Uterus (tissue), 4 donors: ENCODE data around the gene ZGLP1. TPM values are rescaled to one million over a fixed set of nuclear protein-coding genes. Genes with fewer than 3 reads are reported as not detected.

Experiments
- DNase-seq, 2 donors: peaks; one replicate each; pipeline ENCODE4 v3.0.0-alpha.2; 2019 to 2020
- H3K27ac ChIP-seq, 2 donors: fragments of 200-600 bp; sonication (generic); 1 replicate in 1 of 2; 2 replicates in 1 of 2; pipeline ENCODE4 v1.5.1; 2016 to 2018
- H3K27me3 ChIP-seq, 2 donors: fragments of 200-600 bp; sonication (generic); one replicate each; pipeline ENCODE4 v1.5.1; 2018 to 2019; ENCODE audit warnings: control low read depth in 1 of 2
- H3K36me3 ChIP-seq, 2 donors: fragments of 200-600 bp; sonication (generic); one replicate each; pipeline ENCODE4 v1.5.1; 2019; ENCODE audit warnings: control low read depth in 1 of 2
- H3K4me1 ChIP-seq, 2 donors: fragments of 200-600 bp; sonication (generic); one replicate each; pipeline ENCODE4 v1.5.1; 2018 to 2019; ENCODE audit warnings: control low read depth in 1 of 2
- H3K4me3 ChIP-seq, 2 donors: fragments of 200-600 bp; sonication (generic); 1 replicate in 1 of 2; 2 replicates in 1 of 2; pipeline ENCODE4 v1.5.1; 2018 to 2019; ENCODE audit warnings: mild to moderate bottlenecking in 1 of 2
- H3K9me3 ChIP-seq, 2 donors: fragments of 200-600 bp; sonication (generic); one replicate each; pipeline ENCODE4 v1.5.1; 2019; ENCODE audit warnings: control low read depth in 1 of 2
- POLR2A ChIP-seq, 2 donors: fragments of 450-650 bp; IDR thresholded peaks; one replicate each; pipeline ENCODE4 v1.6.1; 2016; ENCODE audit warnings: antibody characterized with exemption in 2 of 2, mild to moderate bottlenecking in 1 of 2, moderate library complexity in 1 of 2
- intact Hi-C: fragments of 100-400 bp; cut with DNase I; formaldehyde crosslinking; loops from one replicate; pipeline ENCODE4 v1.15.1; 2023; ENCODE audit warnings: low total_unique reads
- total RNA-seq, 4 donors: library from RNA; depleted of rRNA in 3 of 4; stranded (reverse); fragments of >200 nt in 3 of 4; gene quantifications; one replicate each; pipeline versions ENCODE4 v1.1.0 to v1.2.4, GENCODE V29; 2014 to 2023
- TF ChIP-seq, protein P1 (sequence below), 4 experiments: fragments of 200-600 bp in 2 of 4; fragments of 450-650 bp in 2 of 4; sonication (generic) in 2 of 4; IDR thresholded peaks; one replicate each; pipeline ENCODE4 v1.5.1; 2016 to 2019; ENCODE audit warnings: antibody characterized with exemption in 4 of 4, mild to moderate bottlenecking in 2 of 4, moderate library complexity in 1 of 4
- donor health status: DM: yes; HTN: yes; CAD: no.

The ZGLP1 gene
- total RNA-seq, 4 donors from 2014 or later: 1.0 to 2.5 TPM; not detected in 2

DNA sequence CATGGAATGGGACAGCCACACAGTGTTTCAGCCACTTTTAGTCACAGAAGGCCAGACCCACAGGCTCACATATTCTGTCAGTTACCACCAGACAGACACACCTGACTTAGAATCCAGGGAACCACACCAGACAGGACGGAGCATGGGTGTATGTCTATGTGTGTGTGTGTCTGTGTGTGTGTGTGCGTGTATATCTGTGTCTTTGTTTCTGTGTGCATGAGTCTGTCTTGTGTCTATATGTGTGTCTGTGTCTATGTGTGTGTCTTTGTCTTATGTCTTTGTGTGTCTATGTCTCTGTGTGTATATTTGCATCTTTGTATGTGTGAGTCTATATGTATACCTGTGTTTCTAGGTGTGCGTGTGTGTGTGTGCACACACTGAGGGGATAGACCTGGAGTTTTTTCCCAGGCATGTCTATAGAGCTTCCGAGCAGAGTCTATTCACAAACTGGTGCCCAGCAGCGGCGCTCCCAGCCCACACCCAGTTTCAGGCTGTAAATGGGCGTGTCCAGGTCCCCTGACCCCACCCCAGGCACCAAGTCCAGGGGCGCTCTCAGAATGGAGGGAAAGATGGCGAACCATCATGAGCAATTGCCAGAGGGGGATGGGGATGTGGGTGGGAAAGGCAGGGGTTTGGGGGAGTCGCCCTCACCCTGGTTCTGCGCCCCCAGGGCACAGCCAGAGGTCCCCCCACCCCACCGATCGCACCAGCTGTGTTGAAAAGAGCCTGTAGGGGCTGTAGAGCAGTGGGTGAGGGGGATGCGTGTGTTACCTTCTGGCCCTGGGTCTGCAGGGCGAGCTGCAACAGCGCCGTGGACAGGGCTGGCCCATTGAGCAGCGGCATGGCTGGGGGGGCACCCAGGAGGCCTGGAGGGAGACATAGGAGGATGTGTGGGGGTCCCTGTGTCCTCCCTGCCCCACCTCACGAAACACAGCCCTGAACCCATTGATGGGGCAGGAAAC, 12.5 kb upstream of the ZGLP1 start:
- DNase-seq: no peak
- TF ChIP-seq, protein P1, sequence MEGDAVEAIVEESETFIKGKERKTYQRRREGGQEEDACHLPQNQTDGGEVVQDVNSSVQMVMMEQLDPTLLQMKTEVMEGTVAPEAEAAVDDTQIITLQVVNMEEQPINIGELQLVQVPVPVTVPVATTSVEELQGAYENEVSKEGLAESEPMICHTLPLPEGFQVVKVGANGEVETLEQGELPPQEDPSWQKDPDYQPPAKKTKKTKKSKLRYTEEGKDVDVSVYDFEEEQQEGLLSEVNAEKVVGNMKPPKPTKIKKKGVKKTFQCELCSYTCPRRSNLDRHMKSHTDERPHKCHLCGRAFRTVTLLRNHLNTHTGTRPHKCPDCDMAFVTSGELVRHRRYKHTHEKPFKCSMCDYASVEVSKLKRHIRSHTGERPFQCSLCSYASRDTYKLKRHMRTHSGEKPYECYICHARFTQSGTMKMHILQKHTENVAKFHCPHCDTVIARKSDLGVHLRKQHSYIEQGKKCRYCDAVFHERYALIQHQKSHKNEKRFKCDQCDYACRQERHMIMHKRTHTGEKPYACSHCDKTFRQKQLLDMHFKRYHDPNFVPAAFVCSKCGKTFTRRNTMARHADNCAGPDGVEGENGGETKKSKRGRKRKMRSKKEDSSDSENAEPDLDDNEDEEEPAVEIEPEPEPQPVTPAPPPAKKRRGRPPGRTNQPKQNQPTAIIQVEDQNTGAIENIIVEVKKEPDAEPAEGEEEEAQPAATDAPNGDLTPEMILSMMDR (IDR thresholded peaks at IDR 0.05): no peak
- TF ChIP-seq POLR2A (IDR thresholded peaks at IDR 0.05): no peak
- intact Hi-C loops: no loop called here
- no peaks in the 10 kb centered on the region for H3K4me1 ChIP-seq
- H3K27me3 ChIP-seq: no peaks in the 10 kb centered on the region
- H3K36me3 ChIP-seq: no peaks in the 10 kb centered on the region
- no peak overlapping the region for H3K4me3 ChIP-seq
- no peaks in the 10 kb centered on the region for H3K9me3 ChIP-seq
- H3K27ac ChIP-seq: no peak overlapping the region

DNA sequence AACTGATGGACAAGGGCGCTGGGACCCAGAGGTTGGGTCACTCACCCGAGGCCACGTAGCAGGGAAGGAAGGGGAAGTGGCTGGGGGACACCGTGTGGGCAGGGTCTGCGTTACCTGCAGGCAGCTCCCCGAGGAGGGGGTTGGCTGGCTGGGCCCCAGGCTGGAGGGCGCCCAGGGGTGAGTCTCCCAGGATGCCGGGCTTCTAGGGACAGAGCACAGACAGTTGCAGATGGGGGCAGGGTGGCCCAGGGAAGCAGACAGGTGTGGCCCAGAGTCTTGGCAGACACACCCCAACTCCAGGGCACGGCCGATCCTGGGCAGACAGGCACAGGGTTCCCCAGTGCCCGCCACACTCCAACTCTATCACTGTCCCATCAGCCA, 11.8 kb upstream of the ZGLP1 start:
- TF ChIP-seq POLR2A (IDR thresholded peaks at IDR 0.05): no peak
- Histone ChIP-seq H3K27me3 (no peaks in the 10 kb centered on the region), H3K27ac (no peak overlapping the region), H3K9me3 (no peaks in the 10 kb centered on the region), H3K36me3 (no peaks in the 10 kb centered on the region), H3K4me3 (no peak overlapping the region), H3K4me1 (no peaks in the 10 kb centered on the region)
- DNase-seq: no peak
- intact Hi-C loops: no loop called here

DNA sequence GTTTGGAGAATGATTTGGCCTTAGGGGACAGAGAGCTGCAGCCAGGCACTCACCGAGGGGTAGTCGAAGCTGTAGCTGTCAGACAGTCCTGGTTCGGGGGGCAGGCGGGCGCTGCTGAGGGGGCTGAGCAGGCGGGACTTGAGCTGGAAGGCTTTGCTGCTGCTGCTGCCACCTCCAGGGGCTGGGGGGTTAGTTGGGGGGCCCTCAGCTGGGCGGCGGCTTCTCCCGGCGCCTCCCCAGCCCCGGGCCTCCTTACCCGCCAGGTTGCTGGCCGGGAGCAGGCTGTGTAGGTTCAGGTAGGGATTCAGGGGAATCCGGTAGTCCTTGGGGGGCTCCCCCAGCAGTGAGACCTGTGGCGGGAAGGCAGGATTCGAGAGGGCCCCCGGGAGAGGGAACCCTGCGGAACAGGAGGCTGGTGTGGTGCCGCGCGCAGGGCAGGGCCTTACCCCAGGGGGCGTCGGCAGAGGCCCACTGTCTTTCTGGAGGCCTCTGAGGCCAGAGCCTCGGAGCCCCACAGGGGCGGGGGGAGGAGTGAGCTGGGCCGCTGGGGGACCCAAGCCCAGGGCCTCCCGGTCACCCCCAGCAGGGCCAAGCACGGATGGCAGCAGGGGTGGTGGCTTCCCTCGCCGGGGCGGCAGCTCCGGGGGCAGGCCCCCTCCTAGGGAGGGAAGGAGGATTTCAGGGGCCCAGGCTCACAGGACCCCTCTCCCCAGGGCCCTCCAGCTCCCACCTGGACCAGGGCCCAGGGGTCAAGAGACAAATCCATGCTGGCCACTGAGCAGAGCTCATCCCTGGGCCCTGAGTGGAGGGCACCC, 11.2 kb upstream of the ZGLP1 start:
- Histone ChIP-seq H3K27me3 (no peaks in the 10 kb centered on the region), H3K4me1 (no peaks in the 10 kb centered on the region), H3K36me3 (no peaks in the 10 kb centered on the region), H3K27ac (no peak overlapping the region), H3K4me3 (no peak overlapping the region), H3K9me3 (no peaks in the 10 kb centered on the region)
- intact Hi-C loops: no loop called here
- no peak for TF ChIP-seq POLR2A (IDR thresholded peaks at IDR 0.05)
- TF ChIP-seq, protein P1 (IDR thresholded peaks at IDR 0.05): no peak
- no peak for DNase-seq

DNA sequence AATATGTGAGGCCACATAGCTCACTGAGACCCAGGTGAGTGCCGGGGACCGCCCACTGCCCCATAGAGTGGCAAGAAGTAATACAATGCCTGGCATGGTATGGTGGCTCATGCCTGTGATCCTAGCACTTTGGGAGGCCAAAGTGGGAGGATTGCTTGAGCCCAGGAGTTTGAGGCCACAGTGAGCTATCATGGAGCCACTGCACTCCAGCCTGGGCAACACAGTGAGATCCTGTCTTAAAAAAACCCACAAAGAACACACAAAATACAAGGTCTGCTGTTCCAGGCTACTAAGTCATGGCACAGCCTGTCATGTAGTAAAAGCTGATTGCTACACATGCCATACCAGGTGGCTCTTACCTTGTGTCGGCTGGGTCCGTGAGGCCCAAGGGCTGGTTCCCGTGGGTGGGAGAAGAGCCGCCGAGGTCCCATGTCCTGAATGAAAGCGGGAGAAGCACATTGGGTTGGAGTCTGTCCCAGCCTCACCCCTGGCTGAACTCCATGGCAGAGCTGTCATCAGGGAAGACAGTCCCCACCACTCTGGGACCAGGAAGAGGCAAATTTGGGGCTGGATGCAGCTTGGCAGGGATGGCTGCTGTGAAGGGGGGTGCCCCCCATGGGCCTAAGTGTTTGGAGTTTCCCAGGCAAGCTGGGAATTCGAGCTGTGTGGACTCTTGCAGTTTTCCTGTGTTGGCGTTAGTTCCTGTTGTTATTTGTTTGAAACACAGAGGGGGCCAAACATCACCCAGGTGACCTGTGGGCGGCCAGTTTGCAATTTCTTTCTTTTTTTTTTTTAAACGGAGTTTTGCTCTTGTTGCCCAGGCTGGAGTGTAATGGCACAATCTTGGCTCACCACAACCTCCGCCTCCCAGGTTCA, 9.4 kb upstream of the ZGLP1 start:
- Histone ChIP-seq H3K27me3 (no peaks in the 10 kb centered on the region), H3K27ac (no peak overlapping the region), H3K4me3 (no peak overlapping the region), H3K36me3 (no peaks in the 10 kb centered on the region), H3K9me3 (no peaks in the 10 kb centered on the region), H3K4me1 (peaks cover 0 to 9% of the 10 kb centered on the region in 2 donors)
- intact Hi-C loops: no loop called here
- TF ChIP-seq, protein P1 (IDR thresholded peaks at IDR 0.05): no peak
- TF ChIP-seq POLR2A (IDR thresholded peaks at IDR 0.05): no peak
- no peak for DNase-seq

DNA sequence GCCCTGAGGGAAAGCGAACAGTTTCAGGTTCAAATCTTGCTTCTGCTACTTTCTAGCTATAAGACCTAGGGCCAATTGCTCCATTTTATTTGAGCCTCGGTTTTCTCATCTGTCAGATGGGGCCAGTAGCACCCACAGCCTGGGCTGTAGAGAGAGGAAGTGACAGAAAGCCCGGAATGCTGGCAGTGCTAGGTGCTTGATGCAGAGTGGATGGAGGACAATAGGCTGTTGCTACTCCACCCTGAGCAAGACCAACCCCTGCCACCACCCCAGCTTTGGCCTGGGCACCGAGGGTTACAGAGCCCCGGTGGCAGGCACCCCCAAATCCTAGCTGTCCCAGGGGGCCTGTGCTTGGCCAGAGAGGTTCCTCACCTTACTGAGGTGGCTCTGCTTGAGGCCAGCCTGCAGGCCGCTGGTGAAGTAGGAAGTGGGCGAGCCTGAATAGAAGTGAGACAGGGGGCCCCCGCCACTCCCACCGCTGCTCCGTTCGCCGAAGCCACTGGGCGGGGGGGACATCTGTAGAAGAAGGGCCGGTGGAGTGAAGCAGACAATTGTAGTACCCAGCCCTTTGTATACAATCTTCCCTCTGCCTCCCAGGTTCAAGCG, 8.3 kb upstream of the ZGLP1 start:
- H3K4me3 ChIP-seq: no peak overlapping the region
- TF ChIP-seq POLR2A (IDR thresholded peaks at IDR 0.05): no peak
- TF ChIP-seq, protein P1 (IDR thresholded peaks at IDR 0.05): no peak
- no peaks in the 10 kb centered on the region for H3K9me3 ChIP-seq
- no peaks in the 10 kb centered on the region for H3K36me3 ChIP-seq
- intact Hi-C loops: no loop called here
- H3K4me1 ChIP-seq: peaks cover 0 to 9% of the 10 kb centered on the region in 2 donors
- no peaks in the 10 kb centered on the region for H3K27me3 ChIP-seq
- no peak overlapping the region for H3K27ac ChIP-seq
- no peak for DNase-seq
